Lower leg skin (tissue), 4 donors: ENCODE measurements around the gene FILIP1L. TPM values are rescaled to one million over a fixed set of nuclear protein-coding genes. Genes with fewer than 3 reads are reported as not detected.

ENCODE experiments used
- DNase-seq, 2 donors: peaks; one replicate each; pipeline ENCODE4 v3.0.0-alpha.2; 2019; ENCODE audit warnings: low spot score in 2 of 2
- H3K4me3 ChIP-seq: fragments of 200-600 bp; sonication (generic); 2 replicates; pipeline ENCODE4 v1.5.1; 2017; ENCODE audit warnings: mild to moderate bottlenecking, low read depth; ENCODE audit not compliant: poor library complexity, severe bottlenecking
- CTCF ChIP-seq, 3 donors: fragments of 450-650 bp; IDR thresholded peaks; one replicate each; pipeline ENCODE4 v1.5.1; 2016; ENCODE audit warnings: antibody characterized with exemption in 3 of 3, mild to moderate bottlenecking in 3 of 3, moderate library complexity in 2 of 3
- POLR2A ChIP-seq, 2 donors: fragments of 450-650 bp; IDR thresholded peaks; one replicate each; pipeline ENCODE4 v1.6.1; 2016 to 2017; ENCODE audit warnings: antibody characterized with exemption in 2 of 2, mild to moderate bottlenecking in 1 of 2, moderate library complexity in 1 of 2
- WGBS, 2 donors: methylation state at CpG; one replicate each; pipeline ENCODE4 v1.1.5; 2018; 5-methylcytosine and 5-hydroxymethylcytosine counted together
- intact Hi-C: fragments of 100-400 bp; cut with DNase I; formaldehyde crosslinking; loops from one replicate; pipeline ENCODE4 v1.15.0; 2023; ENCODE audit warnings: low total_unique reads
- total RNA-seq, 4 donors: library from RNA; depleted of rRNA; stranded (reverse); fragments of >200 nt; gene quantifications; one replicate each; pipeline ENCODE4 v1.1.0, GENCODE V29; 2016

FILIP1L gene
- total RNA-seq, 4 donors from 2014 or later, result 17.5 to 33.9 (median 22.1) TPM

DNA sequence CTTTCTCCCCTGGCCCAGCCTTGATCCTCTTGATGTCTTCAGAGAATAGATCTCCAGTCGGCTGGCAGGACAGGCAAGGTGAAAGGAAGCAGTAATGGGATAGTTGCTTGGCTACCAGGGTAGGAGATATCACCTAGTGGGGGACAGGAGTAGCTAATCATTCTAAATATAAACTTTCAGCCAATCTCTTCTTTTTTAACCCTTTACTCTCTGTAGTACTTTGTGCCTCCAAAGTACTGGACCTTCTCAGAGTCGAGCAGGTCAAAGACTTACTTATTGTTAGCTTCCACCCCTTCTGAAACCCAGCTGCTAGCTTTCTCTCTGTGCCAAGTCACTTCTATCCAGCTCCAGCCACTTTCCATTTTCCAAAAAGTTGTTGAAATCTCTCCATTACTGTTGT is 43.4 kb upstream of the FILIP1L start:
- WGBS, 2 donors, result 78 to 80% methylated on average over 2 of the region's 2 CpGs
- H3K4me3 ChIP-seq, result no peak overlapping the region
- no peak for DNase-seq
- intact Hi-C loops, result no loop called here
- no peak for TF ChIP-seq CTCF (IDR thresholded peaks at IDR 0.05)
- TF ChIP-seq POLR2A (IDR thresholded peaks at IDR 0.05), result no peak

DNA sequence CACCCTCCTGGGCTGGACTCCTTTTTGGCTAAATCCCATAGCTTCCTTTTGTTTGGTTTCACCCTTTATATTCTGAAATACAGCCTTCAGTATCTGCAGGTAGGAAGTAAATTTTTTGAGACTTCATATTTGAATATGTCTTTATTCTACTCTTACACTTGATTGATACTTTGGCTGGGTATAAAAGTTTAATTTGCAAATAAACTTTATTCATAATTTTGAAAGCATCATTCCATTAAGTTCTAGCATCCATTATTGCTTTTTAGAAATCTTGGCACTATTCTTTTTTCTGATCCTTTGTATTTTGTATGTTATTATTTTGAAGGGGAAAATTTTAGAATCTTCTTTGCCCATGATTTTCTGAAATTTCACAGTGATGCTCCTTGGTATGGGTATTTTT is 41.3 kb upstream of the FILIP1L start:
- no peak for DNase-seq
- TF ChIP-seq CTCF (IDR thresholded peaks at IDR 0.05) (no peak), POLR2A (IDR thresholded peaks at IDR 0.05) (no peak)
- no peak overlapping the region for H3K4me3 ChIP-seq
- intact Hi-C loops, result no loop called here

GRCh38 chr3:100155128-100155527 is 40.8 kb upstream of the FILIP1L start:
- intact Hi-C loops, result no loop called here
- no peak overlapping the region for H3K4me3 ChIP-seq

DNA sequence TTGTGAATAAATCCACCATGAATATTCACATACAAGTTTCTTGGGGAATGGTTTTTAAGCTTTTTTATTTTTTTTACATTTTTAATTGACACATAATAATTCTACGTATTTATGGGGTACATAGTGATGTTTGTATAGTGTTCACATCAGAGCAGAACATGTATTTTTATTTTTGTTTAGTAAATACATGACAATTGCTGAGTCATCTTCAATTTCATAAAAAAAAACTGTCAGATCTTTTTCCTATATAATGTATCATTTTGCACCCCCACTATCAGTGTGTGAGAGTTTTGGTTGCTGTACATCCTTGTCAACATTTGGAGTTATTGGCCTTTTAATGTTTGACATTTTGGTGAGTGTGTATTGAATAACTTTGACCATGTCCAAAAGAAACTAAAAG is 39.9 kb upstream of the FILIP1L start:
- H3K4me3 ChIP-seq, result no peak overlapping the region
- WGBS, 2 donors, result 95% methylated on average over 1 of the region's 1 CpG
- intact Hi-C loops, result no loop called here
- no peak for TF ChIP-seq POLR2A (IDR thresholded peaks at IDR 0.05)
- no peak for TF ChIP-seq CTCF (IDR thresholded peaks at IDR 0.05)
- DNase-seq, result no peak

More at GRCh38 chr3:100155128-100155527, 40.8 kb upstream of the FILIP1L start:
- no peak for DNase-seq
- TF ChIP-seq CTCF (IDR thresholded peaks at IDR 0.05), result no peak
- TF ChIP-seq POLR2A (IDR thresholded peaks at IDR 0.05), result no peak

DNA sequence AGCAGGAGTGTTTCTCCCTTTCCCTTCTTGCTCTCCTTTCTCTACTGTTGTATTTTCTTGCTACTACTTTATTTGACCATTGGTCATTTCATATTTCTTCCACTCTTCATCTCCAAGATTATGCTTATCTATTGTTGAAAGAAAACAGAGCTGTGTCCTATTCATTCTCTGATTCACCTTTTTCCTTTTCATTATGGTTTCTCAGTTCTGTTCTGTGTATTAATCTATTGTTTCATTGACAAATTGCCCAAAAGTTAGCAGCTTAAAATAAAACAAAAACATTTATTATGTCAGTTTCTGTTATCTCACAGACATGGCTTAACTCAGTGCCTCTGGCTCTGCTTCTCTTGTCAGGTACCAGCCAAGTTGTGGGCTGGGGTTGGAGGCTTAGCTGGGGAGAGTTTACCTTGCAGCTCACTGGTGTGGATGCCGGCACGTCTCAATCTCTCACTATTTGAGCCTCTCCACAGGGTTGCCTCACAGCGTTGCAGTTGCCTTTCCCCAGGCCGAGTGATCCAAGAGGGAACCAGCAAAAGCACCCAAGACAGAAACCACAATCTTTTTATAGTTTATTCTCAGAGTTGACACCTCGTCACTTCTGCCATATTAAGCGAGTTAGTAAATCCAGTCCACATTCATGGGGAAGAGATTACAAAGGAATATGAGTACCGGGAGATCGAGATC is 36.9 kb upstream of the FILIP1L start:
- DNase-seq, result no peak
- 79 to 80% methylated on average over 8 of the region's 8 CpGs for WGBS, 2 donors
- intact Hi-C loops, result no loop called here

More for the DNA sequence above, 36.9 kb upstream of the FILIP1L start:
- H3K4me3 ChIP-seq, result no peak overlapping the region
- TF ChIP-seq CTCF (IDR thresholded peaks at IDR 0.05) (no peak), POLR2A (IDR thresholded peaks at IDR 0.05) (no peak)
